PFSK-1 (cell line): ENCODE results near the gene S100A2.

Experiments
- FOXP2 ChIP-seq: optimal IDR thresholded peaks from 2 replicates; pipeline ENCODE3; 2011; ENCODE audit warnings: borderline replicate concordance, control low read depth, inconsistent platforms; ENCODE audit not compliant: insufficient read depth; ENCODE audit errors: extremely low read length, extremely low read depth
- POLR2AphosphoS5 ChIP-seq: IDR thresholded peaks from 2 replicates; pipeline ENCODE4 v1.6.1; 2012; ENCODE audit warnings: low read depth, mild to moderate bottlenecking, control low read depth, low read length, moderate library complexity
- REST ChIP-seq, 2 experiments: IDR thresholded peaks; 2 replicates each; pipeline versions ENCODE4 v1.6.1 to v1.8.0; 2011 to 2012; ENCODE audit warnings: low read depth in 2 of 2, low read length in 2 of 2, control low read depth in 1 of 2, inconsistent platforms in 1 of 2, mild to moderate bottlenecking in 1 of 2, moderate library complexity in 1 of 2; ENCODE audit not compliant: insufficient read depth in 1 of 2
- TAF1 ChIP-seq: IDR thresholded peaks from 2 replicates; pipeline ENCODE4 v1.6.1; 2012; ENCODE audit warnings: low read length, control low read depth, borderline replicate concordance; ENCODE audit not compliant: insufficient read depth

GRCh38 chr1:153550398-153550758 lies 15.3 kb downstream of the S100A2 start:
- no peak for TF ChIP-seq REST (IDR thresholded peaks at IDR 0.05; ENCODE audit: insufficient read depth in 1 of 2, low read depth in 2 of 2, low read length in 2 of 2)
- no peak for TF ChIP-seq POLR2AphosphoS5
- TF ChIP-seq TAF1, result no peak
- TF ChIP-seq FOXP2, result no peak
